ENCODE results near the gene MPZL1. TPM values are rescaled to one million over a fixed set of nuclear protein-coding genes. Genes with fewer than 3 reads are reported as not detected.

The MPZL1 gene
- total and polyA plus RNA-seq, 12 donors = 12.8 to 52.5 (median 24.6) TPM

DNA sequence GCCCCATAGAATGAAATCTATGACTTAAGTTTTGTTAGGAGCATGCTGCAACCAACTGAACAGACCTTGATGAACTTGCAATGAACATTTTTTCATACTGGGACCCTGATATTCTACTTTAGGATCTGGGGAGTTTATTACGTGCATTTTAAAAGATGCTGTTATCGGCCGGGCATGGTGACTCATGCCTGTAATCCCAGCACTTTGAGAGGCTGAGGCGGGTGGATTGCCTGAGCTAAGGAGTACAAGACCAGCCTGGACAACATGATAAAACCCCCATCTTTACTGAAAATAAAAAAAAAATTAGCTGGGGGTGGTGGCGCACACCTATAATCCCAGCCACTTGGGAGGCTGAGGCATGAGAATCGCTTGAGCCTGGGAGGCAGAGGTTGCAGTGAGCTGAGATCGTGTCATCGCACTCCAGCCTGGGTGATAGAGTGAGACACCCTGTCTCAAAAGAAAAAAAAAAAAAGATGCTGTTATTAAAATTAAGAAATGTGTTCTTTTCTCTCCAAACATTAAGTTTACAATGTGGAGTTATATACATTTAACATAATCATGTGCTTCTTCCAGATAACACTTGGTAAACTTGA is 7.1 kb downstream of the MPZL1 start:
- 94 to 98% methylated on average over 8 of the region's 8 CpGs for WGBS, 2 donors
- intact Hi-C loops (cut with DNase I) = loop anchor here in 2 of 10 donors (10.0 kb wide), 1 partner anchor 356 kb away; no protein-coding TSS in a partner anchor
- DNase-seq = no peak
- H3K4me1 ChIP-seq = peaks cover under 1 to 54% (median 21%) of the 10 kb centered on the region in 9 donors
- H3K27me3 ChIP-seq = no peaks in the 10 kb centered on the region
- TF ChIP-seq, protein P1, sequence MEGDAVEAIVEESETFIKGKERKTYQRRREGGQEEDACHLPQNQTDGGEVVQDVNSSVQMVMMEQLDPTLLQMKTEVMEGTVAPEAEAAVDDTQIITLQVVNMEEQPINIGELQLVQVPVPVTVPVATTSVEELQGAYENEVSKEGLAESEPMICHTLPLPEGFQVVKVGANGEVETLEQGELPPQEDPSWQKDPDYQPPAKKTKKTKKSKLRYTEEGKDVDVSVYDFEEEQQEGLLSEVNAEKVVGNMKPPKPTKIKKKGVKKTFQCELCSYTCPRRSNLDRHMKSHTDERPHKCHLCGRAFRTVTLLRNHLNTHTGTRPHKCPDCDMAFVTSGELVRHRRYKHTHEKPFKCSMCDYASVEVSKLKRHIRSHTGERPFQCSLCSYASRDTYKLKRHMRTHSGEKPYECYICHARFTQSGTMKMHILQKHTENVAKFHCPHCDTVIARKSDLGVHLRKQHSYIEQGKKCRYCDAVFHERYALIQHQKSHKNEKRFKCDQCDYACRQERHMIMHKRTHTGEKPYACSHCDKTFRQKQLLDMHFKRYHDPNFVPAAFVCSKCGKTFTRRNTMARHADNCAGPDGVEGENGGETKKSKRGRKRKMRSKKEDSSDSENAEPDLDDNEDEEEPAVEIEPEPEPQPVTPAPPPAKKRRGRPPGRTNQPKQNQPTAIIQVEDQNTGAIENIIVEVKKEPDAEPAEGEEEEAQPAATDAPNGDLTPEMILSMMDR (IDR thresholded peaks at IDR 0.05) = no peak
- no peak overlapping the region for H3K4me3 ChIP-seq
- no peaks in the 10 kb centered on the region for H3K9me3 ChIP-seq
- no peak overlapping the region for H3K27ac ChIP-seq
- peaks cover 0 to 18% (median 4%) of the 10 kb centered on the region in 9 donors for H3K36me3 ChIP-seq
- ATAC-seq = no peak

DNA sequence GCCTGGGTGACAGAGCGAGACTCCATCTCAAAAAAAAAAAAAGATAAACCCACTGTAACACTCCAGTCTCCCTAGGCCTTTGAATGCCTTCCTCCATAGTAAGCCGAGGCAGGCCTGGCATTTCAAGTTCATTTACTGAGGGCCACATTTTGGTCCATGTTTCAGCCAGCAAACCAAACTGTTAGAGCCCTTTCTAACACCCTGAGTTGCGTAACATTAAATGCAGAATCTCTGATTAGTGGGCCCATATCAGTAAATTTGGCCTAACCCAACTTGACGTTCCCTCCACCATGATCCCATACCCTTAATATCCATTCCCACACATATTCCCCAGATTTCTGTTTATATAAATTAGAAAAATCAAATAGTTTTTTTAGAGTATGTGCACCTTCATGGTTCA is 12.4 kb downstream of the MPZL1 start:
- Histone ChIP-seq H3K9me3 (peaks cover 0 to 4% (median 0%) of the 10 kb centered on the region in 11 donors), H3K36me3 (peaks cover 0 to 31% (median 4%) of the 10 kb centered on the region in 9 donors), H3K4me3 (no peak overlapping the region), H3K27ac (no peak overlapping the region), H3K4me1 (peaks cover 0 to 45% (median 12%) of the 10 kb centered on the region in 9 donors), H3K27me3 (no peaks in the 10 kb centered on the region)
- intact Hi-C loops (cut with DNase I) = no loop called here
- TF ChIP-seq, protein P1 (IDR thresholded peaks at IDR 0.05) = no peak
- ATAC-seq = no peak
- 96 to 98% methylated on average over 4 of the region's 4 CpGs for WGBS, 2 donors
- no peak for DNase-seq

DNA sequence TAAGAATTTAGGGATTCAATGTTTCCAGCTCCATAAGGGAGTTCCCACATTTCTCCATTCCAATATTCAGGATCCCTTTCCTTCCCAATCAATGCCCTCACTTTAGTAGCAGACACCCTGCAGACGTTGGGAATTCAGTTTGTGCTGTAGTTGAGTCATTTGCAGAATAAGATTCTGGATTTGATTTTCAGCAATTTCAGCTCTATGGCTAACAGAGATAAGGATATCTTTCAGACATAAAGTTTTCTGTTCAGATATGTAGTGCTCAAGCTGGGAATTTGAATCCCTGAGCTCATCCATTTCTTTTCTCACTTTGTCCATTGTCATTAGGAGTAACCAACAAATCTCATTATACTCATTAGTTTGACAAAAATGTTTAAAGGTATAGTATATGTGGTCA is 13.1 kb downstream of the MPZL1 start:
- Histone ChIP-seq H3K36me3 (peaks cover 0 to 31% (median 4%) of the 10 kb centered on the region in 9 donors), H3K4me3 (no peak overlapping the region), H3K27me3 (no peaks in the 10 kb centered on the region), H3K4me1 (peaks cover 0 to 51% (median 15%) of the 10 kb centered on the region in 9 donors), H3K27ac (no peak overlapping the region), H3K9me3 (peaks cover 0 to 4% (median 0%) of the 10 kb centered on the region in 11 donors)
- TF ChIP-seq, protein P1 (IDR thresholded peaks at IDR 0.05) = no peak
- intact Hi-C loops (cut with DNase I) = no loop called here
- DNase-seq (no peak), ATAC-seq (no peak)
- 95 to 100% methylated on average over 1 of the region's 1 CpG for WGBS, 2 donors

DNA sequence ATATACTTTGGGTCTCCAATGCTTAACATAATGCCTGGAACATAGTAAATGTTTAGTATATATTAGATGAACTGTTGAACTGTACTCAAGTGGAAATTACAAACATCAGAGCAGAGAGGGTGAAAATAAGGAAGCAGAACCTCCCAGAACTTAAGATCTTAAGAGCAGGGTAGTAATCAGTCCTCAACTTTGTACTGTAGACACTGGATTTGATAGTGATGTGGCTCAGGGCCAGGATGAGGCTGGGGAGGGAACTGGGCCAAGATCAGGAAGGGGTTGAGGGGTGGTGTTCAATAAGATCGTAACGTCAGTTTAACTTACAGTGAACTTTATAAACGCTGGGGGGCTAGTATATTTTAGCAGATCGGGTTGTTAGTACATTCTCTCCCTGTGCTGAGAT is 15.4 kb downstream of the MPZL1 start:
- ATAC-seq (no peak), DNase-seq (no peak)
- H3K4me1 ChIP-seq = peaks cover 0 to 51% (median 15%) of the 10 kb centered on the region in 9 donors
- no peaks in the 10 kb centered on the region for H3K27me3 ChIP-seq
- H3K9me3 ChIP-seq = peaks cover 0 to 4% (median 0%) of the 10 kb centered on the region in 11 donors
- H3K36me3 ChIP-seq = peaks cover 0 to 24% (median 0%) of the 10 kb centered on the region in 9 donors
- no peak overlapping the region for H3K4me3 ChIP-seq
- no peak overlapping the region for H3K27ac ChIP-seq
- WGBS, 2 donors = 79 to 83% methylated on average over 4 of the region's 4 CpGs
- intact Hi-C loops (cut with DNase I) = no loop called here
- TF ChIP-seq, protein P1 (IDR thresholded peaks at IDR 0.05) = no peak
